IMR-90 (cell line): Measurements from ENCODE around the gene AQP1. TPM values are rescaled to one million over a fixed set of nuclear protein-coding genes. Genes with fewer than 3 reads are reported as not detected.
A peak's percentile ranks its signal among the peaks of the same experiment; 100 is the strongest.

ENCODE experiments used
- ATAC-seq: fragments of 200-7000 bp; cut with Tn5 transposase; 2 replicates; pipeline ENCODE4 v1.9.1; 2020; ENCODE audit warnings: low read depth, mild to moderate bottlenecking, moderate library complexity
- BruUV-seq: library from RNA; stranded (reverse); fragments of 400-500 nt; replicated peaks from 2 replicates; lab custom pipeline; 2021; lab: Mats Ljungman, UMichigan
- CTCF ChIA-PET: fragments of 300-600 bp; formaldehyde crosslinking; extraction: SDS; loops from one replicate; lab custom pipeline; 2021; ENCODE audit warnings: antibody characterized with exemption; lab: Yijun Ruan, JAX
- POLR2A ChIA-PET: fragments of 300-600 bp; sonication (Branson Sonifier 250); formaldehyde crosslinking; loops from one replicate; lab custom pipeline; 2022; ENCODE audit warnings: antibody characterized with exemption; ENCODE audit not compliant: unreplicated experiment; lab: Charles Lee
- DNase-seq: peaks from one replicate; pipeline ENCODE4 v3.0.0; 2013
- H2AFZ ChIP-seq: replicated peaks from 2 replicates; pipeline ENCODE3; 2013; ENCODE audit warnings: low read length, mild to moderate bottlenecking; ENCODE audit not compliant: poor library complexity
- H2AK5ac ChIP-seq: 2 replicates; pipeline ENCODE4 v1.6.1; 2013; ENCODE audit warnings: low read depth, low read length, inconsistent platforms
- H2AK9ac ChIP-seq: replicated peaks from 2 replicates; pipeline ENCODE3; 2013; ENCODE audit warnings: mild to moderate bottlenecking, low read depth, low read length, moderate library complexity; ENCODE audit not compliant: poor library complexity
- H2BK120ac ChIP-seq: 2 replicates; pipeline ENCODE4 v1.6.1; 2013; ENCODE audit warnings: low read depth, low read length, inconsistent platforms
- H2BK15ac ChIP-seq: 3 replicates; pipeline ENCODE4 v1.6.1; 2013; ENCODE audit warnings: low read depth, low read length, inconsistent platforms
- H2BK20ac ChIP-seq: 2 replicates; pipeline ENCODE4 v1.6.1; 2013; ENCODE audit warnings: low read depth, mild to moderate bottlenecking, inconsistent platforms, low read length, moderate library complexity
- H2BK5ac ChIP-seq: 2 replicates; pipeline ENCODE4 v1.6.1; 2013; ENCODE audit warnings: mild to moderate bottlenecking, low read depth, low read length, inconsistent platforms; ENCODE audit not compliant: poor library complexity, severe bottlenecking
- H3K14ac ChIP-seq: replicated peaks from 2 replicates; pipeline ENCODE4 v1.6.1; 2013; ENCODE audit warnings: low read depth, low read length, inconsistent platforms
- H3K18ac ChIP-seq: 2 replicates; pipeline ENCODE4 v1.6.1; 2013; ENCODE audit warnings: low read depth, low read length, control low read depth
- H3K23ac ChIP-seq: 2 replicates; pipeline ENCODE4 v1.6.1; 2013; ENCODE audit warnings: low read depth, low read length, inconsistent platforms
- H3K27ac ChIP-seq: 2 replicates; pipeline ENCODE4 v1.5.1; 2013; ENCODE audit warnings: mild to moderate bottlenecking, control low read depth, low read length; ENCODE audit not compliant: insufficient read depth
- H3K27me3 ChIP-seq: 2 replicates; pipeline ENCODE4 v1.6.1; 2013; ENCODE audit warnings: low read length; ENCODE audit not compliant: control insufficient read depth, insufficient read depth
- H3K36me3 ChIP-seq: 2 replicates; pipeline ENCODE4 v1.6.1; 2013; ENCODE audit warnings: low read length, mixed read lengths; ENCODE audit not compliant: control insufficient read depth, insufficient read depth
- H3K4ac ChIP-seq: 2 replicates; pipeline ENCODE4 v1.6.1; 2013; ENCODE audit warnings: low read depth, low read length, inconsistent platforms
- H3K4me1 ChIP-seq: 2 replicates; pipeline ENCODE4 v1.6.1; 2013; ENCODE audit warnings: low read length, mixed read lengths; ENCODE audit not compliant: control insufficient read depth, insufficient read depth
- H3K4me2 ChIP-seq: 2 replicates; pipeline ENCODE4 v1.6.1; 2013; ENCODE audit warnings: low read depth, mild to moderate bottlenecking, control low read depth, low read length, moderate library complexity
- H3K4me3 ChIP-seq: 2 replicates; pipeline ENCODE4 v1.5.1; 2013; ENCODE audit warnings: low read depth, mild to moderate bottlenecking, control low read depth, low read length, moderate library complexity; ENCODE audit not compliant: insufficient read depth
- H3K56ac ChIP-seq: 2 replicates; pipeline ENCODE4 v1.6.1; 2013; ENCODE audit warnings: low read length, inconsistent platforms; ENCODE audit not compliant: insufficient read depth; ENCODE audit errors: extremely low read depth
- H3K79me1 ChIP-seq, 2 experiments: 2 replicates each; pipeline ENCODE4 v1.6.1; 2013; ENCODE audit warnings: low read length in 2 of 2, inconsistent platforms in 1 of 2, low read depth in 1 of 2
- H3K9ac ChIP-seq: 2 replicates; pipeline ENCODE4 v1.6.1; 2013; ENCODE audit warnings: low read depth, low read length, control low read depth
- H3K9me1 ChIP-seq: 2 replicates; pipeline ENCODE4 v1.6.1; 2013; ENCODE audit warnings: low read length, inconsistent platforms; ENCODE audit not compliant: insufficient read depth
- H3K9me3 ChIP-seq: 2 replicates; pipeline ENCODE4 v1.6.1; 2013; ENCODE audit warnings: low read length; ENCODE audit not compliant: control insufficient read depth, insufficient read depth
- H4K20me1 ChIP-seq: 2 replicates; pipeline ENCODE4 v1.6.1; 2013; ENCODE audit warnings: low read length, inconsistent platforms; ENCODE audit not compliant: insufficient read depth
- H4K5ac ChIP-seq: 2 replicates; pipeline ENCODE4 v1.6.1; 2013; ENCODE audit warnings: mild to moderate bottlenecking, low read depth, low read length, control low read depth
- H4K8ac ChIP-seq, 2 experiments: 2 replicates each; pipeline ENCODE4 v1.6.1; 2013; ENCODE audit warnings: low read depth in 2 of 2, low read length in 2 of 2, control low read depth in 1 of 2, inconsistent platforms in 1 of 2
- H4K91ac ChIP-seq: 2 replicates; pipeline ENCODE4 v1.6.1; 2013; ENCODE audit warnings: low read depth, low read length, inconsistent platforms; ENCODE audit not compliant: insufficient read depth
- CEBPB ChIP-seq: IDR thresholded peaks from 2 replicates; pipeline ENCODE4 v1.6.1; 2012; ENCODE audit warnings: low read depth, low read length, improper control_type of control experiment
- MXI1 ChIP-seq: IDR thresholded peaks from 2 replicates; pipeline ENCODE4 v1.6.1; 2012; ENCODE audit warnings: low read depth, mild to moderate bottlenecking, low read length, moderate library complexity, borderline replicate concordance
- USF2 ChIP-seq: fragments of 150-350 bp; IDR thresholded peaks from 2 replicates; pipeline ENCODE4 v1.6.1; 2017; ENCODE audit warnings: mild to moderate bottlenecking, antibody characterized with exemption, low read length, low read depth
- WGBS, 2 experiments: methylation state at CpG; one replicate each; pipeline versions ENCODE4 v1.1.5 to v1.1.7; 2013; ENCODE audit warnings: missing lambda C conversion rate in 2 of 2; ENCODE audit not compliant: insufficient read length in 1 of 2; ENCODE audit errors: extremely low coverage in 2 of 2; 5-methylcytosine and 5-hydroxymethylcytosine counted together
- dilution Hi-C: fragments of 300-500 bp; cut with HindIII; formaldehyde crosslinking; loops from one replicate; pipeline ENCODE4 v1.14.3; 2018; ENCODE audit warnings: low sequenced_read_pairs; ENCODE audit not compliant: unreplicated experiment
- in situ Hi-C: fragments of 300-500 bp; cut with MboI; formaldehyde crosslinking; loops from 3 replicates; pipeline ENCODE4 v1.14.3; 2019; ENCODE audit warnings: low sequenced_read_pairs, inconsistent platforms, mixed read lengths
- intact Hi-C: fragments of 100-400 bp; cut with micrococcal nuclease; formaldehyde crosslinking; loops from 2 replicates; pipeline ENCODE4 v1.10.0; 2022
- polyA plus RNA-seq, 3 experiments: library from polyadenylated mRNA; depleted of rRNA; stranded (reverse); fragments of >200 nt; gene quantifications; 2 replicates each; pipeline ENCODE4 v1.2.3, GENCODE V29; 2012; ENCODE audit warnings: low replicate concordance in 1 of 3
- total RNA-seq: library from RNA; depleted of rRNA; stranded (reverse); fragments of >200 nt; gene quantifications from 2 replicates; pipeline ENCODE4 v1.2.3, GENCODE V29; 2012

AQP1 gene
- total and polyA plus RNA-seq, 2 of the 4 experiments (the other 2 are of a cell fraction): 0.18 to 0.39 TPM

DNA sequence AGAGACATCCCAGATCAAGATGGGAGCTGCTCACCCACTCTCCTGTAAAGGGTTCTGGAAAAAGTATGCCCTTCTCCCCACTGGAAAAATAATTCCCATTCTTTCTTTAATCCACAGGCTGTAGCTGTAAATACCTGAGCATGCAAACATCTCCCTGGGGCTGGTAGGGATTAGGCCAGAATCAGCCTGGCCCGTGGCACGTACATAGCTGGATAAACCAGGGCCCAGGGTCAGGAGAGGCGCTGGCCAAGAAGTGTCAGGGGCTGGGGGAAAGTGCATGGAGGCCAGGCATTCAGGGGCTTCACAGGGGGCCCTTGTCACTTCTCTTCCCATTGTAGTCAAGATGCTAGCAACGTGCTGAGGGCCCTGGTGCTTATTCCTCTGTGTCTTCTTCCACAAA, 30.7 kb upstream of the AQP1 start:
- no peak overlapping the region for H3K23ac ChIP-seq
- TF ChIP-seq CEBPB: no peak
- TF ChIP-seq USF2: no peak
- TF ChIP-seq MXI1: no peak
- H2BK15ac ChIP-seq: no peak overlapping the region
- dilution Hi-C loops: no loop called here
- BruUV-seq: no TSS peak
- H2AK9ac ChIP-seq: no peak overlapping the region
- no peaks in the 10 kb centered on the region for H3K79me1 ChIP-seq
- H4K8ac ChIP-seq: no peak overlapping the region
- CTCF ChIA-PET: no interaction called here
- POLR2A ChIA-PET: no interaction called here
- no peak overlapping the region for H2BK5ac ChIP-seq
- no peak overlapping the region for H2BK120ac ChIP-seq
- no peak overlapping the region for H3K56ac ChIP-seq
- no peak for DNase-seq
- H3K4ac ChIP-seq: no peak overlapping the region
- H3K4me3 ChIP-seq: no peak overlapping the region
- no peak overlapping the region for H3K14ac ChIP-seq
- ATAC-seq: 0 out of 2 replicates have a peak, but pooled peaks have one; percentile 7
- H2BK20ac ChIP-seq: no peak overlapping the region
- H4K5ac ChIP-seq: no peak overlapping the region
- no peak overlapping the region for H3K9ac ChIP-seq
- no peaks in the 10 kb centered on the region for H4K20me1 ChIP-seq
- intact Hi-C loops: no loop called here
- H3K27me3 ChIP-seq: 0 out of 2 replicates have a peak, but pooled peaks cover 3% of the 10 kb centered on the region
- WGBS, 2 experiments: 38% methylated on average over 1 of the region's 4 CpGs; no CpG with 5 or more reads in 1 of the 2 experiments
- no peak overlapping the region for H3K4me2 ChIP-seq
- H3K27ac ChIP-seq: no peak overlapping the region
- no peaks in the 10 kb centered on the region for H3K36me3 ChIP-seq
- no peak overlapping the region for H2AFZ ChIP-seq
- in situ Hi-C loops: no loop called here
- no peak overlapping the region for H4K91ac ChIP-seq
- H3K9me1 ChIP-seq: no peaks in the 10 kb centered on the region; the same call in 1 of the 2 replicates
- no peak overlapping the region for H2AK5ac ChIP-seq
- no peaks in the 10 kb centered on the region for H3K9me3 ChIP-seq
- 0 out of 2 replicates have a peak, but pooled peaks cover 3% of the 10 kb centered on the region for H3K4me1 ChIP-seq
- H3K18ac ChIP-seq: no peak overlapping the region
